Measurements from ENCODE around the gene RHBG.
"Not testable (repeated sequence)": the region's sequence is repeated elsewhere in the genome, so short reads cannot be mapped to it uniquely, and the experiment has no call there.

Gene RHBG, protein sequence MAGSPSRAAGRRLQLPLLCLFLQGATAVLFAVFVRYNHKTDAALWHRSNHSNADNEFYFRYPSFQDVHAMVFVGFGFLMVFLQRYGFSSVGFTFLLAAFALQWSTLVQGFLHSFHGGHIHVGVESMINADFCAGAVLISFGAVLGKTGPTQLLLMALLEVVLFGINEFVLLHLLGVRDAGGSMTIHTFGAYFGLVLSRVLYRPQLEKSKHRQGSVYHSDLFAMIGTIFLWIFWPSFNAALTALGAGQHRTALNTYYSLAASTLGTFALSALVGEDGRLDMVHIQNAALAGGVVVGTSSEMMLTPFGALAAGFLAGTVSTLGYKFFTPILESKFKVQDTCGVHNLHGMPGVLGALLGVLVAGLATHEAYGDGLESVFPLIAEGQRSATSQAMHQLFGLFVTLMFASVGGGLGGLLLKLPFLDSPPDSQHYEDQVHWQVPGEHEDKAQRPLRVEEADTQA

DNA sequence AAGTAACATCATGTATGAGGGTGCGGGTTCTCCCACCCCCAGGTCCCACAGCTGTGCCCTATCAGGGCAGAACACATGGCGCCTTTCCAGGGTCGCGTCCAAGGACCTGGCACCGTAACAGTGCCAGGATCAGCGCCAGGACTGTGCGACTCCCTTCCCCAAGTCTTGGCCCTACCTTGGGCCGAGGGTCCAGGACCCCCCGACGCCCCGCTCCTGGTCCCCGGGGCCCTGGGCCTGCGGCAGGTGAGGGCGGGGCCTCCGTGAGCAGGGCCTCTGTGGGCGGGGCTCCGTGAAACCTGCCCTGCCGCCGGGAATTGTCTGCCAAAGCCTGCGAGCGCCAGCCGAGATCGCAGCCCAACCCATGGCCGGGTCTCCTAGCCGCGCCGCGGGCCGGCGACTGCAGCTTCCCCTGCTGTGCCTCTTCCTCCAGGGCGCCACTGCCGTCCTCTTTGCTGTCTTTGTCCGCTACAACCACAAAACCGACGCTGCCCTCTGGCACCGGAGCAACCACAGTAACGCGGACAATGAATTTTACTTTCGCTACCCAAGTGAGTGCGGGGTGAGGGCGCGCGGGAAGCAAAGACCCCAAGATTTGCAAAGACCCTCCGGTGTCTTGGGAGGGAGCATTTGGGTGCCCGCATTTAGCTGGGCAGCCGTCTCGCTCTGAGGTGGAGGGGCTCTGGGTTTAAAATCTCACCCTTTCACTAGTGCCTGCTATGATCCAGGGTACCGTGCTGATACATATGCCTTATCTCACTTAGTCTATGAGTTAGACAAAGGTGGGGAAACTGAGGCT lies at the start of gene RHBG:
TSS of gene RHBG (plus strand) at position 323 of the 796 bp plus-strand sequence. CDS start at position 362, 39 bp downstream.
- peaks cover 15% of the 10 kb centered on the region for H3K27me3 ChIP-seq (ENCODE audit: control insufficient read depth, insufficient read depth, low read length)
- H3K9me3 ChIP-seq (ENCODE audit: control insufficient read depth, insufficient read depth, low read depth, low read length) = no peaks in the 10 kb centered on the region
- no peaks in the 10 kb centered on the region for H3K36me3 ChIP-seq (ENCODE audit: control insufficient read depth, insufficient read depth, low read length)
- H3K4me3 ChIP-seq (ENCODE audit: low read depth, low read length) = peak within 1 kb of the TSS; percentile 71
- peak within 1 kb of the TSS; percentile 48 for H3K9ac ChIP-seq (ENCODE audit: low read length)
- peaks cover 23% of the 10 kb centered on the region for H3K4me1 ChIP-seq (ENCODE audit: control insufficient read depth, insufficient read depth, low read length)
- no peak within 1 kb of the TSS for H3K27ac ChIP-seq (ENCODE audit: low read depth, low read length)

DNA sequence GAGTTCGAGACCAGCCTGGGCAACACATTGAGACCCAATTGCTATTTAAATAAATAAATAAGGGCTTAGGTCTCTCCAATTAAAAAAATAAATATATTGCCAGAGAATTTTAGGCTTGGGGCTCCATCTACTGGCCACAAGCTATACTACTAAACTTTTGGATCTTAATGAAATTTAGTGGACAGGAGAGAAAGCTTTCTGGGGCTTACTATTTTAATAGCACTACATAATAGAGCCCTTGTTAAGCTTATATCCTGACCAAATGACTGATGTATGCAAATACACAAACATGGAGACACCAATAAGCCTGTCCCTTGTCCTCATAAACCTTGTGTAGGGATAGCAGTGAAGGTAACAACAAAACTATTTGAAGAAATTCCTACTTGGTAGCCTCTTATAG lies 49.3 kb upstream of the RHBG start:
- H3K9ac ChIP-seq (ENCODE audit: low read length) = no peak overlapping the region
- H3K9me3 ChIP-seq (ENCODE audit: control insufficient read depth, insufficient read depth, low read depth, low read length) = no peaks in the 10 kb centered on the region
- H3K27me3 ChIP-seq (ENCODE audit: control insufficient read depth, insufficient read depth, low read length) = no peaks in the 10 kb centered on the region
- peaks cover 92% of the 10 kb centered on the region for H3K36me3 ChIP-seq (ENCODE audit: control insufficient read depth, insufficient read depth, low read length)
- no peaks in the 10 kb centered on the region for H3K4me1 ChIP-seq (ENCODE audit: control insufficient read depth, insufficient read depth, low read length)
- H3K27ac ChIP-seq (ENCODE audit: low read depth, low read length) = no peak overlapping the region
- H3K4me3 ChIP-seq (ENCODE audit: low read depth, low read length) = no peak overlapping the region

DNA sequence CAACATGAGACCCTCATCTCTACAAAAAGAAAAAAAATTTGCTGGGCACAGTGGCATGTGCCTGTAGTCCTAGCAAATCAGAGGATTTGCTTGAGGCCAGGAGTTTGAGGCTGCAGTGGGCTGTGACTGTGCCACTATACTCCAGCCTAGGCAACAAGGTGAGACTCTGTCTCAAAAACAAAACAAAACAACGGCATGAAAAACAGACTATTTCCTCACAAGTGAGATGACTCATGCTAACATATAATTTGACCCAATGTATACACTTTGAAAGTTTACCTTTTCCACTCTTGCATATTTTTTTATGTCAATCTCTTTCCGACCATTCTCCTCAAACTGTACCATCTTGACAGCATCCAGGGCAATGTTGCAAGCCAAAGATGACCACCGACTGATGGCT lies 48.5 kb upstream of the RHBG start:
- no peak overlapping the region for H3K4me3 ChIP-seq (ENCODE audit: low read depth, low read length)
- no peaks in the 10 kb centered on the region for H3K27me3 ChIP-seq (ENCODE audit: control insufficient read depth, insufficient read depth, low read length)
- H3K9ac ChIP-seq (ENCODE audit: low read length) = no peak overlapping the region
- peaks cover 92% of the 10 kb centered on the region for H3K36me3 ChIP-seq (ENCODE audit: control insufficient read depth, insufficient read depth, low read length)
- H3K4me1 ChIP-seq (ENCODE audit: control insufficient read depth, insufficient read depth, low read length) = no peaks in the 10 kb centered on the region
- no peak overlapping the region for H3K27ac ChIP-seq (ENCODE audit: low read depth, low read length)
- no peaks in the 10 kb centered on the region for H3K9me3 ChIP-seq (ENCODE audit: control insufficient read depth, insufficient read depth, low read depth, low read length)

DNA sequence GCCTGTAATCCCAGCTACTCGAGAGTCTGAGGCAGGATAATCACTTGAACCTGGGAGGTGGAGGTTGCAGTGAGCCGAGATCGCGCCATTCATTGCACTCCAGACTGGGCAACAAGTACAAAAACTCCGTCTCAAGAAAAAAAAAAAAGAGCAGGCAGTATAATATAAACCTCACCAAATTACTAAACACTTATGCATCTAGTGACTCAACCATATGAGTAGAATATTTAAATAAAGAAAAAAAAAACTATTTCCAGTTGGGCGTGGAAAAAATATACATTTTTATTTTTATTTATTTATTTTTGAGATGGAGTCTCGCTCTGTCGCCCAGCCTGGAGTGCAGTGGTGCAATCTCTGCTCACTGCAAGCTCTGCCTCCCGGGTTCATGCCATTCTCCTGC lies 45.8 kb upstream of the RHBG start:
- H3K9me3 ChIP-seq (ENCODE audit: control insufficient read depth, insufficient read depth, low read depth, low read length); H3K27ac ChIP-seq (ENCODE audit: low read depth, low read length); H3K27me3 ChIP-seq (ENCODE audit: control insufficient read depth, insufficient read depth, low read length); H3K4me1 ChIP-seq (ENCODE audit: control insufficient read depth, insufficient read depth, low read length); H3K4me3 ChIP-seq (ENCODE audit: low read depth, low read length); H3K9ac ChIP-seq (ENCODE audit: low read length): not testable (repeated sequence)
- peaks cover 83% of the 10 kb centered on the region for H3K36me3 ChIP-seq (ENCODE audit: control insufficient read depth, insufficient read depth, low read length)

DNA sequence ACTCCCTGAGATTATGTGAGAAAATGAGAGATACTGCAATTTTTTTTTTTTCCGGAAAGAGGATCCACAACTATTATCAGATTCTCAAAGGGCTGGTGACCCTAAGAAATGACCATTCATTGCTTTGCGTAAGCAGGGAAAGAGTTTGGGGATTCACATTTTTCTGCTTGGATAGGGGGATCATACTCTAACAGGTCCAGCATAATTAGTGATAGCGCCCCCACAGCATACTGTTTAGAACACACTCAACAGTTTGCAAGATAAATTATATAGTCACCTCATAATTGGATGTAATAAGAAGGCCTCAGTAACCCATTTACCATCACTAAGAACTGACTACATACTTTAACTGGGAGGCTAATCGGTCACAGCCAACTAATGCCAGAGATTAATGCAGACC lies 32.8 kb upstream of the RHBG start:
- H3K4me1 ChIP-seq (ENCODE audit: control insufficient read depth, insufficient read depth, low read length) = peaks cover 3% of the 10 kb centered on the region; the same call in 1 of the 2 replicates
- peak overlapping the region; percentile 72 for H3K4me3 ChIP-seq (ENCODE audit: low read depth, low read length)
- H3K36me3 ChIP-seq (ENCODE audit: control insufficient read depth, insufficient read depth, low read length) = peaks cover 52% of the 10 kb centered on the region
- H3K9ac ChIP-seq (ENCODE audit: low read length) = no peak overlapping the region
- no peaks in the 10 kb centered on the region for H3K9me3 ChIP-seq (ENCODE audit: control insufficient read depth, insufficient read depth, low read depth, low read length)
- no peaks in the 10 kb centered on the region for H3K27me3 ChIP-seq (ENCODE audit: control insufficient read depth, insufficient read depth, low read length)
- no peak overlapping the region for H3K27ac ChIP-seq (ENCODE audit: low read depth, low read length)

DNA sequence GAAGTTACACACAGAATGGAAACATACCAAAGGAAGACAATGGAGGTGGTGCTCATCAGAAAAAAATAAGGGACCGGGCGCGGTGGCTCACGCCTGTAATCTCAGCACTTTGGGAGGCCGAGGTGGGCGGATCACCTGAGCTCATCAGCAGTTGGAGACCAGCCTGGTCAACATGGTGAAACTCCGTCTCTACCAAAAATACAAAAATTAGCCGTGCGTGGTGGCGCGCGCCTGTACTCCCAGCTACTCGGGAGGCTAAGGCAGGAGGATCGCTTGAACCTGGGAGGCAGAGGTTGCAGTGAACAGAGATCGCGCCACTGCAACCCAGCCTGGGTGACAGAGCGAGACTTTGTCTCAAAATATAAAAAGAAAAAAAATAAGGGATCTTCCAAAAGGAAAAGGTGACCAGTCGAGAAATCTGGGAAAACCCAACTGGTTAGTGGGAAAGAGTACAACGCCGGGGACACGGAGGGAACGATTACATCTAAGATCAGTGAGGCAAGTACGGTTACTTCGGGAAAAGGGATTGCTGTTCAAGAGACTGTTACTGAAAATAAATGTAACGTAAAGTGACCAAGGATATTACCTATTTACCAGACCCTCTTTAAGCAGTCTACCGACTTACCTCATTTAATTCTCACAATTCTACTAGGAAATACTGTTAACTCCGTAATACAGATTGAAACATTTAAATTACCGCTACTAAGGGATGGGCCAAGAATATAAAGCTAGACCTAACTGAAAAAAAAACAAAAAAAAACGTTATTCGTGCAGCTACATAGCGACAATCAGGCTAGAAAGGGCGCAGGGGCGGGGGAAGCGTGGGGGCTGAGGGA lies 31.7 kb upstream of the RHBG start:
- H3K27ac ChIP-seq (ENCODE audit: low read depth, low read length) = peak overlapping the region; percentile 10; the same call in 1 of the 2 replicates
- peaks cover 3% of the 10 kb centered on the region; the same call in 1 of the 2 replicates for H3K4me1 ChIP-seq (ENCODE audit: control insufficient read depth, insufficient read depth, low read length)
- H3K36me3 ChIP-seq (ENCODE audit: control insufficient read depth, insufficient read depth, low read length) = peaks cover 42% of the 10 kb centered on the region

DNA sequence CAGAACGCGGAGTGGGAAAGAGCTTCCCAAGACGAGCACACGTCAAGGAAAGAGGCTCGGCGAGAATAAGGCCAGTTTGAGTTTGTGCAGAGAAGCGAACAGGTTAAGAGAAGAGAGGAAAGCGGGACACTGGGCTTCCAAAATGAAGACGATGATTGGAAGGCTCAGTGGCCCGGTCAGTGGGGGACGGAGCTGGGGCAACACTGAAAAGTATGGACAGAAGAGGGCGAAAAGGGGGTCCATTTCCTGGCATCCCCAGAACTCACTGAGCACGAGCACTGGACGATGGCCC lies 31.2 kb upstream of the RHBG start:
- Histone ChIP-seq H3K9ac (ENCODE audit: low read length) (peak overlapping the region; percentile 95), H3K27ac (ENCODE audit: low read depth, low read length) (peak overlapping the region; percentile 10; the same call in 1 of the 2 replicates), H3K9me3 (ENCODE audit: control insufficient read depth, insufficient read depth, low read depth, low read length) (no peaks in the 10 kb centered on the region)

More for the DNA sequence above, 31.7 kb upstream of the RHBG start:
- Histone ChIP-seq H3K27me3 (ENCODE audit: control insufficient read depth, insufficient read depth, low read length) (no peaks in the 10 kb centered on the region), H3K4me3 (ENCODE audit: low read depth, low read length) (peak overlapping the region; percentile 72), H3K9me3 (ENCODE audit: control insufficient read depth, insufficient read depth, low read depth, low read length) (no peaks in the 10 kb centered on the region), H3K9ac (ENCODE audit: low read length) (peak overlapping the region; percentile 95)

DNA sequence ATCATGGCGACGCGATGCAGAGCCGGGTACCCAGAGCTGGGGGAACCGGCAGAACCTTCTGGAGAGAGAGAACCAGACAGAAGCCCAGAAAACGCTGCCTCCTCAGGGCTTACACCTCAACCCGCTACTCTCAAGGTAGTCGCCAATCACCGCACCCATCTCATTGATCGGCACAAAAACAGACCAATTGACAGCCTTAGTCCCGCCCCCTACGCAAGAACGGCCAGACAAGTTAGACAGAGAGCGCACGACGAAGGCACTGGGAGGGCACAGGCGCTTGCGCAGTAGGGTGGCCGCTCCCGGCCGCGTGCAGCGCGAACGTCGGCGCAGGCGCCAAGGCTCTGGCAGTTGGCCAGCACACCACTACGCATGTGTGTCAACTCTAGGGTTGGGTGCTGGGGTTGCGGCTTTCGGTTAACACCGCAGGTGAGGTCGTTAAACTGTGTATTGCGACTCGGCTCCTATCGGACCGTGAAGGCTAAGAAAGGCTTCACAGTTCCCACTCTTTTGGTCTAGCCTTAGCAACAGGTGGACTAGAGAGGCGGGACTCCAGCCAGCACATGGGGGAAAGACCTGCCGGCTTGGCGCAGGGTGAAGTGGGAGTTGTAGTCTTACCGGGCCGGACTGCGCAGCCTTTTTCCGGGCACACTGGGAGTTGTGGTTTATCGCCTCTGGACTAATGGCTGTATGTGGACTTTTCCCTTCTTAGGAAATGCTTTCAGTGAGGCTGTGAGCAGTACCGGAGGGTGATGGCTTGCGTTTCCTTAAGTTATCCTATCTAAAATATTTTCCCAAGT lies 30.6 kb upstream of the RHBG start, which contains the start of the genes CCT3 and TSACC:
TSS of gene CCT3 (minus strand) at position 113 of the 797 bp plus-strand sequence. CDS start at position 5, 108 bp downstream.
TSS of gene TSACC (plus strand) at position 347 of the 797 bp plus-strand sequence. CDS start 1,232 bp downstream, outside the sequence.
- peaks cover 31% of the 10 kb centered on the region for H3K36me3 ChIP-seq (ENCODE audit: control insufficient read depth, insufficient read depth, low read length)
- H3K27me3 ChIP-seq (ENCODE audit: control insufficient read depth, insufficient read depth, low read length) = no peaks in the 10 kb centered on the region
- H3K4me1 ChIP-seq (ENCODE audit: control insufficient read depth, insufficient read depth, low read length) = peaks cover 3% of the 10 kb centered on the region; the same call in 1 of the 2 replicates
- H3K27ac ChIP-seq (ENCODE audit: low read depth, low read length) = peak within 1 kb of the TSS; percentile 21; the same call in 1 of the 2 replicates
- peak within 1 kb of the TSS; percentile 95 for H3K9ac ChIP-seq (ENCODE audit: low read length)
- no peaks in the 10 kb centered on the region for H3K9me3 ChIP-seq (ENCODE audit: control insufficient read depth, insufficient read depth, low read depth, low read length)
- H3K4me3 ChIP-seq (ENCODE audit: low read depth, low read length) = peak within 1 kb of the TSS; percentile 72

More for the DNA sequence above, 31.2 kb upstream of the RHBG start:
- Histone ChIP-seq H3K27me3 (ENCODE audit: control insufficient read depth, insufficient read depth, low read length) (no peaks in the 10 kb centered on the region), H3K36me3 (ENCODE audit: control insufficient read depth, insufficient read depth, low read length) (peaks cover 37% of the 10 kb centered on the region), H3K4me3 (ENCODE audit: low read depth, low read length) (peak overlapping the region; percentile 72), H3K4me1 (ENCODE audit: control insufficient read depth, insufficient read depth, low read length) (peaks cover 3% of the 10 kb centered on the region; the same call in 1 of the 2 replicates)

DNA sequence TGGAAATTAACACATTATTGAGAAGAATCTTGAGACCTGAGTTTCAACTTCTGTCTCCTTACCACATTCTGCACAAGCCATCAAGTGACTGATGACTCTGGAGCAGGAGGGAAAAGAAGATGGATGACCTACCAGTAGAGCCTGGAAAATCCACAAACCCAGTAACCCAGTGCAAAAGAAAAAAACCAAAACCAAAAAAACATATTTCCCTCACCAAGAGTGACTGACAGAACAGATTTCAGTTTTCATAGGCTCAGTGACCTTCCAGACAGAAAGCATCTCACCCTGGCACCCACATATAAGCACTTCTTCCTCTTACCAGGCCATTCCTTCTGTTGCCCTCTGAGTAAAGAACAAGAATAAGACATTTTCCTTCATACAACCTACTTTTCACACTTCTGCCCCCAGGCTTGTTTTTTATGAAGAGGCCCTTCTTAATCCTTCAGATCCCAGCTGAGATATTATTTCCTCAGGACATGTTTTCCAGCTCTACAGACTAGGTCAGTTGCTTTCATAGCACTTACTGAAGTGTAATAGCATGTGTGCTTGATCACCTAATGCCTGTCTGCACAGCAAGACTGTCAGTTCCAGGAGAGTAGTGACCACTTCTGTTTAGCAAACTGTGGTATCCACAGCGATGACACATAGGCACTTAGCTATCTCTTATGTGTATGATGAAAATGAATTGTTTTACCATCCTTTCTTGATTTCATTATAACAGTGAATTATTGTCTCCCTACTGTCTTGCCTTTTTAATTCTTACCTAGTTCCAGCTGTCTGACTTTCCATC lies 26.6 kb upstream of the RHBG start:
- Histone ChIP-seq H3K27me3 (ENCODE audit: control insufficient read depth, insufficient read depth, low read length) (no peaks in the 10 kb centered on the region), H3K9ac (ENCODE audit: low read length) (no peak overlapping the region), H3K9me3 (ENCODE audit: control insufficient read depth, insufficient read depth, low read depth, low read length) (no peaks in the 10 kb centered on the region), H3K36me3 (ENCODE audit: control insufficient read depth, insufficient read depth, low read length) (no peaks in the 10 kb centered on the region; the same call in 1 of the 2 replicates), H3K4me3 (ENCODE audit: low read depth, low read length) (no peak overlapping the region), H3K27ac (ENCODE audit: low read depth, low read length) (no peak overlapping the region), H3K4me1 (ENCODE audit: control insufficient read depth, insufficient read depth, low read length) (no peaks in the 10 kb centered on the region)

Data from HUES6 (cell line).